Measurements from ENCODE around the gene ATG2A.

ATG2A gene

DNA sequence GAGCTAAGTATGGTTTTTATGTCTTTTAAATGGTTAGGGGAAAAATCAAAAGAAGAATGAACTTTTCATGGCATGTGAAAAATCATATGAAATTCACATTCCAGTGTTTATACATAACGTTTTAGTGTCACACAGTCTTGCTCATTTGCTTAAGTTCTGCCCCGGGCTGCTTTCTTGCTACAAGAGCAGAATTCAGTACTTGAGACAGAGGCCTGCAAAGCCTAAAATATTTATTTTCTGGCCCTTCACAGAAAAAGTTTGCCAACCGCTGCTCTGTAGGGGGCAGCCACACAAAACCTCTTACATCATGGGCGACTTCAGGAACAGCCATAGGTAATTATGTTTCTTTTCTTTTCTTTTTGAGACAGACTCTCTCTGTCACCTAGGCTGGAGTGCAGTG, 1.0 kb upstream of the ATG2A start:
- peak; percentile 84 for DNase-seq (ENCODE audit: low read depth)
- H3K4me3 ChIP-seq (ENCODE audit: low read depth, low read length): peak overlapping the region; percentile 50
- TF ChIP-seq, protein P1, sequence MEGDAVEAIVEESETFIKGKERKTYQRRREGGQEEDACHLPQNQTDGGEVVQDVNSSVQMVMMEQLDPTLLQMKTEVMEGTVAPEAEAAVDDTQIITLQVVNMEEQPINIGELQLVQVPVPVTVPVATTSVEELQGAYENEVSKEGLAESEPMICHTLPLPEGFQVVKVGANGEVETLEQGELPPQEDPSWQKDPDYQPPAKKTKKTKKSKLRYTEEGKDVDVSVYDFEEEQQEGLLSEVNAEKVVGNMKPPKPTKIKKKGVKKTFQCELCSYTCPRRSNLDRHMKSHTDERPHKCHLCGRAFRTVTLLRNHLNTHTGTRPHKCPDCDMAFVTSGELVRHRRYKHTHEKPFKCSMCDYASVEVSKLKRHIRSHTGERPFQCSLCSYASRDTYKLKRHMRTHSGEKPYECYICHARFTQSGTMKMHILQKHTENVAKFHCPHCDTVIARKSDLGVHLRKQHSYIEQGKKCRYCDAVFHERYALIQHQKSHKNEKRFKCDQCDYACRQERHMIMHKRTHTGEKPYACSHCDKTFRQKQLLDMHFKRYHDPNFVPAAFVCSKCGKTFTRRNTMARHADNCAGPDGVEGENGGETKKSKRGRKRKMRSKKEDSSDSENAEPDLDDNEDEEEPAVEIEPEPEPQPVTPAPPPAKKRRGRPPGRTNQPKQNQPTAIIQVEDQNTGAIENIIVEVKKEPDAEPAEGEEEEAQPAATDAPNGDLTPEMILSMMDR (conservative IDR thresholded peaks at IDR 0.05; ENCODE audit: low read depth, low read length): peak; percentile 48

DNA sequence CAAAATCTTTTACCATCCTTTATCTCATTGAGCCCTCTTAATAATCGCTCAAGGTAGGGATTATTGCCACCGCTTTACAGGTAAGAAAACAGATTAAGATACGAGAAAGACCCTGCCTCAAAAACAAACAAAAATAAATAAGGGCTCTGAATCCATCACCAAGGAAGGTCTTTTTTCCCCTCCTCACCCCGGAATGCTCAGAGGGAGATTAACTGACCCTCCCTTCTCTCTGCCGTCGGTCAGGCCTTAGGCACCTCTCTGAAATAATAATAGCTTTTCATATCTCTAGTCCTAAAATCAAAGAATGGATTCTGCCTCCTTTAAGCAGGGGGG, 620 bp upstream of the ATG2A start:
- DNase-seq (ENCODE audit: low read depth): no peak
- peak overlapping the region; percentile 50 for H3K4me3 ChIP-seq (ENCODE audit: low read depth, low read length)
- TF ChIP-seq, protein P1 (conservative IDR thresholded peaks at IDR 0.05; ENCODE audit: low read depth, low read length): no peak

DNA sequence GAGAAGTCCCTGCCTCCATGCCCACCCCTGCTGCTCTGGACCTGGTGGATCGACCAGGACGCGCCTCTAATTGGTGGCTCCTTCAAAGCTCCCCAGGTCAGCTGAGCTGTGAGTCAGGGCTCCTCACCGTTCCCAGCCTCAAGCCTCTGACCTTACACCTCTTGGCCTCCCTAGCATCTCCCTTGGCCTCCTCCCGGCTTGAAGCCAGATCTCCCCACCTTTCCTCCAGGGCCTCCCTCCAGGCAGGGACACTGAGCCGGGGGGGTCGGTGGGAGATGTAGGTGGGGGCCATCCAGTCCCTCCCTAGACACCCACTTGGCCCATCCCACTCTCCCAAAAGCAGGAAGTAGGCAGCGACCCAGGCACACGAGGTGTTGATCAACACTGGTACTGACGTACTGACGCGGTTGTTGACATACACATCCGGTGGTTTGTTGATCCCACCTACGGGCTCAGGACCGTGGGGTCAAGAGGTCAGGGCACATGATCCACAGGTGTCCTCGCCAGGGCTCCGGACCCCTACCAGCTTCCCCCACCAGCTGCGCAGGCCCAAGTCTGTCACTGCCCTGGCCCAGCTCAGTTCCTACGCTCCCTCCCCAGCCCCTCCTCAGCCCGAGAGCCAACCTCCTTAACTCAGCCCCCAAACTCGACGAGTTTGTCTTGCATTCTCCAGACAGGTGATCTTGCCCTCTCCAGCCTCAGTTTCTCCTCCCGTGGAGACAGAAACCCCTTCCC, 802 bp downstream of the ATG2A start:
- peak; percentile 59 for DNase-seq (ENCODE audit: low read depth)
- peak overlapping the region; percentile 76 for H3K4me3 ChIP-seq (ENCODE audit: low read depth, low read length)
- TF ChIP-seq, protein P1 (conservative IDR thresholded peaks at IDR 0.05; ENCODE audit: low read depth, low read length): no peak

DNA sequence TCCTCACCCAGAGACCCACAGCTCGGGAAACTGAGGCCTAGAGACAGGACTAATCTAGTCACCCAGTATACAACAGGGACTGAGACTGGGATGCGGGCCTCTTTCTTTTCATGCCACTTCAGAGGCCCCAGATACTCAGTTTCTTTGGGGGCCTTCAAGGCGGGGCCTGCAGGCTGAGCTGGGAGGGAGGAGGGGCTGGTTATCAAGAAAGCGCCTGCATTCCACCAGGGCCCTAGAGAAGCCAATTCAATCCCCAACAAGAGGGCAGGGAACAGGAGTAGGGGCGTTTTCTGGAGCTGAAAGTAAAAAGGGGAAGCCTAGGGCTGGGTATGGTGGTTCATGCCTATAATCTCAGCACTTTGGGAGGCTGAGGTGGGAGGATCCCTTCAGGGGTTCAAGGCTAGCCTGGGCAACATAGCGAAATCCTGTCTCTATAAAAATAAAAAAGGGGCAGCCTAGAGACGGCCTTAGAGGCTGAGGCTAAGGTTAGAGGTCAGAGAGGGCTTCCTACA, 1.6 kb downstream of the ATG2A start:
- DNase-seq (ENCODE audit: low read depth): no peak
- peak overlapping the region; percentile 76 for H3K4me3 ChIP-seq (ENCODE audit: low read depth, low read length)
- TF ChIP-seq, protein P1 (conservative IDR thresholded peaks at IDR 0.05; ENCODE audit: low read depth, low read length): no peak

DNA sequence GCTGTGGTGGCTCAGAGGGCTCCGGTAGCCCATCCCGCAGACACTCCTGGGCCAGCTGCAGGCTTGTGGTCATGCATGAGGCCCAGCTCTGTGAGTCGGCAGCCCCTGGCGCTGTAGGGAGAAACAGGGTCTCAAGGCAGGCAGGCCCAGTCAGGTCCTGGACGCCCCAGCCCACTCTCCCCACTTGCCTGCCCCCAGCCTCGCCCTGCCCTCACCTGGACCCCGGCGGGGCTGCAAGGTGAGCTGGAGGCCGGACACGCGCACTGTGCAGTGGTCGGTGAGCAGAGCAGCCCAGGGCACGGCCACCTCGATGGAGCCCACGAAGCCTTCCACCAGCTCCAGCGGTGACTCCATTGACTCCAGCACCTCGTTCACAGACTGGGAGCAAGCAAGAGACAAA, 2.9 kb downstream of the ATG2A start:
- H3K4me3 ChIP-seq (ENCODE audit: low read depth, low read length): no peak overlapping the region
- TF ChIP-seq, protein P1 (conservative IDR thresholded peaks at IDR 0.05; ENCODE audit: low read depth, low read length): no peak

DNA sequence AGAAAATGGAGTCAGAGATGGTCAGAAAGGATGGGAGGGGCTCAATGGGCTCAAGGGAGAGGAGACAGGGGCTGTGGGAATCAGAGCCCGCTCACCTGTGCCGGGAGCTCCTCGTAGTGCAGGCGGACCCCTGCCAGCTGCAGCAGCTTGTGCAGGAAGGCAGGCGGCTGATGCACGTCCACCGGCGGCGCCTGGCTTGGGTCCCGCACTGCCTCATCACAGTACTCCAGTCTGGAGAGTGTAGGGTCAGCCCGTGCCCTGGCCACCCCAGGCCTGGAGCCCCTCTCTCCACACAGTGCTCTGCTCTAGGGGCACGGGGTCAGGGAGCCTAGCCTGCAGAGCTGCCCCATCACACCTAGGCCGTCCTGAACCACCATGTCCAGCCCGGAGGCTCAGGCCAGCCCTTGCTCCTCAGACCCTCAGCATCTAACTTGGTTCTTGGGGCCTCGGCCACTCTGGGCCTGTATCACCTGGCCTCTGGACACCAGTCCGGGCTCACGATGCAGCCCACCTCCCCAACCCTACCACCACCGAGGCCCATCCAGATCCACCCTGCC, 3.8 kb downstream of the ATG2A start:
- no peak overlapping the region for H3K4me3 ChIP-seq (ENCODE audit: low read depth, low read length)
- TF ChIP-seq, protein P1 (conservative IDR thresholded peaks at IDR 0.05; ENCODE audit: low read depth, low read length): no peak
- DNase-seq (ENCODE audit: low read depth): no peak

More for the DNA sequence above, 2.9 kb downstream of the ATG2A start:
- no peak for DNase-seq (ENCODE audit: low read depth)

DNA sequence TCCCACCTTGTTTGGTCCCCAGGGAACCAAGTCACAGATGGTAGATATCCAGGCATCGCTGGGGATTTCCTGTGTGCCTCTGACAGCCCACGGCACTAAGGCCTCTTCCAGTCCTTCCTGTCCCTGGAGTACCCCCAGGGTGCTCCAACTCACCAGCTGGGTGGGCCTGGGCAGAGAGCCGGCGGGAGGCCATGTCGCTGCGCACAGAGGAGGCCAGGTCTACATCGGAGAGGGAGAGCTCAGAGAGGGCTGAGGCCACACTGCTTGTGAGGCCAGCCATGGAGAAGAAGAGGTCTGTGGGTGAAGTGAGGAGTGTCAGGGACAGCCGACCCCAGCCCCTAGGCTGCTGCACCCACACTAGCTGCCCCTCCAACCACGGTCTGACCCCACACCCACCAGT, 5.3 kb downstream of the ATG2A start:
- TF ChIP-seq, protein P1 (conservative IDR thresholded peaks at IDR 0.05; ENCODE audit: low read depth, low read length): no peak
- no peak for DNase-seq (ENCODE audit: low read depth)
- H3K4me3 ChIP-seq (ENCODE audit: low read depth, low read length): no peak overlapping the region
